IPS DF 6.9 (cell line): ENCODE results near the gene TCF12.

Experiments used
- DNase-seq: peaks from one replicate; pipeline ENCODE4 v3.0.0-alpha.2; 2013; ENCODE audit warnings: low read depth, low spot score
- H3K27ac ChIP-seq: one replicate; pipeline ENCODE4 v1.5.1; 2013; ENCODE audit warnings: low read length, control low read depth
- H3K27me3 ChIP-seq: 2 replicates; pipeline ENCODE4 v1.6.1; 2013; ENCODE audit warnings: mild to moderate bottlenecking, low read length; ENCODE audit not compliant: control insufficient read depth, insufficient read depth
- H3K36me3 ChIP-seq: 2 replicates; pipeline ENCODE4 v1.6.1; 2013; ENCODE audit warnings: low read length; ENCODE audit not compliant: control insufficient read depth, insufficient read depth
- H3K4me1 ChIP-seq: 2 replicates; pipeline ENCODE4 v1.6.1; 2013; ENCODE audit warnings: low read length; ENCODE audit not compliant: control insufficient read depth, insufficient read depth
- H3K4me3 ChIP-seq: 2 replicates; pipeline ENCODE4 v1.5.1; 2013; ENCODE audit warnings: mild to moderate bottlenecking, low read length
- H3K9me3 ChIP-seq: 2 replicates; pipeline ENCODE4 v1.6.1; 2013; ENCODE audit warnings: low read length, inconsistent platforms; ENCODE audit not compliant: control insufficient read depth, insufficient read depth
- WGBS: extraction: QIAGEN DNeasy Blood & Tissue Kit; methylation state at CpG from one replicate; pipeline ENCODE4 v1.1.7; 2013; ENCODE audit warnings: mixed read lengths, missing lambda C conversion rate; ENCODE audit not compliant: insufficient read length, insufficient coverage; 5-methylcytosine and 5-hydroxymethylcytosine counted together

Gene TCF12

DNA sequence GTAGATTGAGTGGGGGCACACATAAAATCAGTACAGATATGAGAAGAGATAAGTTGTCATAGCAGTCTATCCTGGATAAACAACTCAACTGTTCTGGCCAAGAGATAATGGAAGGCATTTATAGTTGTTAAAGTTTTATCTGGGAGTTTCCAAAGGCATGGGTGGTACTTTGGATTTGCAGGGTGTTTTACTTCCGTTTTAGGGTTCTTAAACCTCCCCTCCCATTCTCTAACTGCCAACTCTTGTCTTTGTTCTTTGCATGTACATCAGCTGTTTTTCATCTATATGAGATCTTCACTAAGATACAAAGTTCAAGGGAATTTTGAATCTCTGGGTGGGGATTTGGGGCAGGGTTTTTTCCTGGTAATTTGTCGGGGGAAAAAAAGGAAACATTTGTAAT, 283.1 kb downstream of the TCF12 start:
- H3K27me3 ChIP-seq, result no peaks in the 10 kb centered on the region
- no peak overlapping the region for H3K27ac ChIP-seq
- H3K4me1 ChIP-seq, result peaks cover 2% of the 10 kb centered on the region; the same call in 1 of the 2 replicates
- DNase-seq, result no peak
- no peaks in the 10 kb centered on the region for H3K9me3 ChIP-seq
- WGBS, result no CpG with 5 or more reads among the region's 2 CpGs
- no peak overlapping the region for H3K4me3 ChIP-seq
- H3K36me3 ChIP-seq, result no peaks in the 10 kb centered on the region

DNA sequence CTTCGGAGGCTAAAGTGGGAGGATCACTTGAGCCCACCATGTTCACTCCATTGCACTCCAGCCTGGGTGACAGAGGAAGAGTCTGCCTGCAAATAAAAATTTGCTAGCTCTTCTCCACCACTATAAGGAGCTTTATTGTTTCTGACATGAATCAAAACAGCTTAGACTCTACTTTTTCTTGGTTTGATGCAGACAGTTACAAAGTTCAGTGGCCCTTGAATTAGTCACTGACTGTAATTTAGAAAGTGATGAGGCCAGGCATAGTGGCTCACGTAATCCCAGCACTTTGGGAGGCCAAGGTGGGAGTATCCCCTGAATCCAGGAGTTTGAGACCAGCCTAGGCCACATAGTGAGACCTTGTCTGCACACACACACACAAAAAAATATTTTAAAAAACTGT, 285.5 kb downstream of the TCF12 start:
- Histone ChIP-seq H3K27me3 (no peaks in the 10 kb centered on the region), H3K27ac (no peak overlapping the region), H3K4me3 (no peak overlapping the region), H3K36me3 (no peaks in the 10 kb centered on the region), H3K4me1 (peaks cover 2% of the 10 kb centered on the region; the same call in 1 of the 2 replicates), H3K9me3 (no peaks in the 10 kb centered on the region)
- WGBS, result no CpG with 5 or more reads among the region's 2 CpGs
- DNase-seq, result no peak

DNA sequence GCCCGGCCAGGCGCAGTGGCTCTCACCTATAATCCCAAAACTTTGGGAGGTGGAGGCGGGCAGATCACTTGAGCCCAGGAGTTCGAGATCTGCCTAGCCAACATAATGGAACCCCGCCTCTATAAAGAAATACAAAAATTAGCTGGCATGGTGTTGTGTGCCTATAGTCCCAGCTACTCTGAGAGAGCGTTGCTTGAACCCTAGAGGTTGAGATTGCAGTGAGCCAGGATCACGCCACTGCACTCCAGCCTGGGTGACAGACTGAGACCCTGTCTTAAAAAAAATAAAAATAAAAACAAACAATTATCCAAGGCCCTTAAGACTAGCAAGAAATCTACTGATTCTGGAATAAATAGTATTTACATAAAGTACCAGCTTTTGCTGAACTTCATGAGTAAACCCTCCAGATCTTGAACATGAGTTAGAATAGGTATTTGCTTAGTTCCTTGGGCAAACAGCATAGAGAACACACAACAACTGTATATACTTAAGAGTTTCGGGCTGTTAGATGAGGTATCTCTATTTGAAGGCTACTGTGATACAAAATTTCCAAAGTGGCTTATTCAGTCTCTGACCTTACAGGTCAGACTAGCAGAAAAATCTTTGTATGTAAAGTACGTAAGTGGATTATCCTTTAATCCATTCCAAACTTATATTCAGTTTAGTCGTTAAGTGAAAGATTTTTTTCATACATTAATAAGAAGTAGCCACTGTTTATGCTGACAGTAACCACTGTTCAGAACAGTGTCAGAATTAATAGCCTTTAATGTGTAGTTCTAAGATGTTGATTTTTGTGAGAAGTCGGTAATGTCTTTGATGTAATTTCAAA, 286.8 kb downstream of the TCF12 start:
- no CpG with 5 or more reads among the region's 11 CpGs for WGBS
- H3K36me3 ChIP-seq, result no peaks in the 10 kb centered on the region
- H3K27me3 ChIP-seq, result no peaks in the 10 kb centered on the region
- no peak overlapping the region for H3K27ac ChIP-seq
- no peaks in the 10 kb centered on the region; the same call in 1 of the 2 replicates for H3K4me1 ChIP-seq
- no peak overlapping the region for H3K4me3 ChIP-seq
- DNase-seq, result no peak
- no peaks in the 10 kb centered on the region for H3K9me3 ChIP-seq

DNA sequence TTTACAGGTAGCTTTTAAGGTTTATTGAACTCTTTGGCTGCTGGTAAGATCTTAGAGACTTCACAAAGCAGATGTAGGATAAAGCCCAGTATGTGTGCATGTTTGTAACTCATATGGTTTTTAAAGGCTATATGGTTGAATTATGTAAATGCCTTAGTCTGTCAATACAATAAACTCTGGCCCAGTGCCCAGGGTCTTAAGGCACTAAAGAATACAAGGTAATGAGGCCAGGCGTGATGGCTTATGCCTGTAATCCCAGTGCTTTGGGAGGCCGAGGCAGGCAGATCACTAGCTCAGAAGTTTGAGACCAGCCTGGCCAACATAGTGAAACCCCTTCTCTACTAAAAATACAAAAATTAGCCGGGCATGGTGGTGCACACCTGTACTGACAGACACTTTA, 287.6 kb downstream of the TCF12 start:
- DNase-seq, result no peak
- Histone ChIP-seq H3K27me3 (no peaks in the 10 kb centered on the region), H3K27ac (no peak overlapping the region), H3K36me3 (no peaks in the 10 kb centered on the region), H3K9me3 (no peaks in the 10 kb centered on the region), H3K4me3 (no peak overlapping the region), H3K4me1 (no peaks in the 10 kb centered on the region)
- no CpG with 5 or more reads among the region's 3 CpGs for WGBS

DNA sequence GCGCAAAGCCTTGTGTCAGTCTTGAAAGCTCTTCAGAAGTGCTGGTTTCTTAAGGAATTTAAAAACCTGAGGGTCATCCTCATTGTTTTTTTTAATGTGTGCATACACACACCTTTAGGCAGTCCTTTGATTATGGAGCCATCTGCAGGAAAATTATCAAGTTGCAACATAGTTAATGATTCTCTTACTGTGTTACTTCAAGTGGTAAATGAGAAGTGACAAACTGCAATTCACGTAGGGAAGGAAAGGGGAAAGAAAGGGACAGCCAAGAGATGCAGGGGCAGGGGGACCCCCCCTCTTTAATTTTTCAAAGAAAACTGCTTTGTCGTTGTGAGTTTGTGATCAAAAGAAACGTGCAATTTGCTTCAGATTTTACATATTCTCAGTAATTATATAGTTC, 295.4 kb downstream of the TCF12 start:
- no peaks in the 10 kb centered on the region for H3K9me3 ChIP-seq
- H3K27ac ChIP-seq, result no peak overlapping the region
- no peaks in the 10 kb centered on the region for H3K36me3 ChIP-seq
- no peak overlapping the region for H3K4me3 ChIP-seq
- WGBS, result no CpG with 5 or more reads among the region's 4 CpGs
- DNase-seq, result no peak
- no peaks in the 10 kb centered on the region for H3K27me3 ChIP-seq
- H3K4me1 ChIP-seq, result no peaks in the 10 kb centered on the region

DNA sequence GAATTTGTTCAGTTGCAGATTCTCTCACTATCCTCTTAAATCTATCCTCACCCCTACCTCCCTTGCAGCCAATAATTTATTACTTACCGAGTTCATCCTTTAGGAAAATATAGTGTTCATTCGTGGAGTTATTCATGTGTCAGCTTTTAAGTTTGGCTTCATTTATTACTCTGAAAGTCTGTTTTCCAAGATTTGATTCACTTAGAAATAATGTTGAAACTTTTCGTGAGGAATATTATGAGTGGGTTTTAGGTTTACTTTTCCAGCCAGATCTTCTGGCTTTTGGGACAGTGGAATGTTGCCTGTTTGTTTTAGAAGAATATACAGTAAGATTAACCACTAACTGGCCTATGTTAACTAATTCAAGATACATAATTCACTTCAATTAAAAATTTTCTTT, 296.9 kb downstream of the TCF12 start:
- Histone ChIP-seq H3K27ac (no peak overlapping the region), H3K27me3 (no peaks in the 10 kb centered on the region), H3K9me3 (no peaks in the 10 kb centered on the region), H3K4me3 (no peak overlapping the region), H3K4me1 (peaks cover 1% of the 10 kb centered on the region; the same call in 1 of the 2 replicates), H3K36me3 (no peaks in the 10 kb centered on the region)
- no peak for DNase-seq
- no CpG with 5 or more reads among the region's 3 CpGs for WGBS

DNA sequence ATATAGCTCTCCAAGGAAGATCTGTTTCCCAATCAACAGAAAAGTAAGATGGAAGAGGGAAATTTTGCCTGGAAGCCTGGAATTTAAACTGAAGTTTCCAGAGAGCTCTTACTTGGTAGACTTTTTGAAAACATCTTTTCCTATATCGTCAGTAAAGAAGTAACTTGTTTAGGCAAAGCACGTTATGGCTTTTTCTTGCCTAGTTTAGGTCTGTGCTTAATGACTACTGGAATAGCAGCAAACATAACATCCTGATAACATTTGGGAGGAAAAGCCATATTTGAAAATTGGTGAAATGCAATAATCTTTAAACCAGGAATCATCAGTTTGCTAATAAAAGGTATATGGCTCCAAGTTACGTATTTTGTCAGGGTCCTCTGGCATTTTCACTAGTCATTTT, 297.4 kb downstream of the TCF12 start:
- Histone ChIP-seq H3K4me1 (peaks cover 1% of the 10 kb centered on the region; the same call in 1 of the 2 replicates), H3K36me3 (no peaks in the 10 kb centered on the region), H3K27me3 (no peaks in the 10 kb centered on the region), H3K9me3 (no peaks in the 10 kb centered on the region), H3K4me3 (no peak overlapping the region), H3K27ac (no peak overlapping the region)
- DNase-seq, result no peak
- no CpG with 5 or more reads among the region's 3 CpGs for WGBS

DNA sequence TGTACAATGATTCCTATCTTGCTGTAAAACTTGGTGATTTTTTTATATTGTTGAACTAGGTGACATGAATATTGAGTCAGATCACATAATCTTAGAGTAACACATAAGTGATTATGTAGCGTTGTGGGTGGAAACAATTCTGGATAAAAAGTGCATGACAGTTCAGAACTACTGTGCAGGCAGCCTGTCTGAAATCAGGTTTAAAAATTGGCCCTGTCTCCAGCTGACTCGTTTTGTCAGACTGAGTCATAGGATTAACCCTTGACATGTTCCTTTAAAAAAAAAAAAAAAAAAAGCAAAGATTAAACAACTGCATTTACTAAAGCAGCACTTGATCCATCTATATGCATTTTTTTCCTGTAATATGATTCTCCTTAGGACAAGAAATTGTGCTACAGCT, 297.8 kb downstream of the TCF12 start:
- H3K4me3 ChIP-seq, result no peak overlapping the region
- no peaks in the 10 kb centered on the region for H3K9me3 ChIP-seq
- peaks cover 1% of the 10 kb centered on the region; the same call in 1 of the 2 replicates for H3K4me1 ChIP-seq
- H3K27ac ChIP-seq, result no peak overlapping the region
- no peaks in the 10 kb centered on the region for H3K36me3 ChIP-seq
- no peak for DNase-seq
- no peaks in the 10 kb centered on the region for H3K27me3 ChIP-seq
- no CpG with 5 or more reads among the region's 2 CpGs for WGBS

DNA sequence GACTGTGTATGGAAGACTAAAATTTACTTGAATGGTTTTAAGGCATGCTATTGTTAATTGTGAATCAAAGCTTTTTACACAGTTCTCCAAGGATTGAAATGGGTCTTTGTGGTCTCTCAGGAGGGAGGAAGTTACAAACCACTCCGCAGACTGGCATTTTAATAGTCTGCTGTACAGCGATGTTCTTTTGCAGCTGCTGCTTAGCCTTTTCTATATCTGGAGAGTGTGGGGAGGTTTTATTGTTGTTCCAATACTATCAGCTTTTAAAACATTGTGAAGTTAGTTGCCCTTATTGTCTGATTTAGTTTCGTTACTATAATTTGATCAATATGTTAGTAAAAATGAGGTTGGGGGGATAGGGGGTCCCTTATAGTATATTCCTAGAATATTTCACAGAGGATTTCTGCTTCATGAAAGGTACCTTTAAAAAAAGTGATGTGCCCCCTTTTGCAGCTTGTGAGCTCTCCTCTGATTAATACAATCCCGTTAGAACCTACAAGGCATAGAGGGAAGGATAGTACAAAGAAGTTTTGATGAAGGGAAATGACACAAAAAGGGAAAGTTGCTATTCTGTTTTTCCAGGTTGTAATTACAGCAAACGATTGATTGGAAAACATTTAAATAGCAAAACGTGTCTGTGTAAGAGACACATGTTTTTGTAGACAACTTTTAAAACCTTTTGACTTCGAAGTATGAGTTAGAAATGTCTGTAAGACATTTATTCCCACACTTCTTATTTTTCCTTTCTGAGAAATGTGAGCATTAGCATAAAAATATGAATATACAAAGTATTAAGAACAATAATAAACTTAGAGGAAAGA, 299.5 kb downstream of the TCF12 start:
- H3K27ac ChIP-seq, result no peak overlapping the region
- H3K9me3 ChIP-seq, result no peaks in the 10 kb centered on the region
- H3K36me3 ChIP-seq, result no peaks in the 10 kb centered on the region
- no peak overlapping the region for H3K4me3 ChIP-seq
- no peaks in the 10 kb centered on the region for H3K27me3 ChIP-seq
- H3K4me1 ChIP-seq, result peaks cover 1% of the 10 kb centered on the region; the same call in 1 of the 2 replicates
- no CpG with 5 or more reads among the region's 7 CpGs for WGBS
- no peak for DNase-seq

DNA sequence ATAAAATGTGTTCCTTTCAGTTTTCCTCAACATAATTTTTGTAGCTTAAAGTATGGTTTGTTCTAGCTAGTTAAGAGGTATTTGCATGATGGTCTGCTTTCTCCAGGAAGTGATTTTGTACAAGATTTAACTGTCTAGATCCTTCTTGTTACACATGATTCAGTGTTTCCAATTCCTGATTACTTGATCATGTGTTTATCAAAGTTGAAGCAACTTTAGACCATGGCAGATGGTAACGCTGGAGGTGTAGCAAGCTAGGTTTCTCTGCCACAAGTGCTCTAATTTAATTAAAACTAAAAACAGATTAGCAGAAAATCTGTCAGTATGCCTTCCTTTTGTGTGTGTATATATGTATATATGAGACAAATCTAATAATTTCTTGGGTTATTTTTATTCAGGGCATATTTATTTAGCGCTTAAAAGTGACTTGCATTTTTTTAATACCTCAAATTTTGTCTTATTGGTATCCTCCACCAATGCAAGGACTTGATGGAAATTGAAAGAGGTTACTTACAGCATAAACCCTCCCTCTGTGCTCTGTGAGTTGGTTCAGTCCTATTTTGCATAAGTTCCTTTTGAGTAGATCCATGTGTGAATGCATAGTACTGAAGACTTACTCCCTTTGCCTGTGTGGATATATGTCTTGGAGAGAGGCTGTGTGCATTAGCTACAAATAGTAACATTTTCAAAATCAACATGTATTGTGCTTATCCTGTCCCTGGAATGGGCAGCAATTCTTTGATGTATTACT, 300.6 kb downstream of the TCF12 start:
- Histone ChIP-seq H3K27me3 (no peaks in the 10 kb centered on the region), H3K9me3 (no peaks in the 10 kb centered on the region), H3K4me3 (peak overlapping the region; percentile 25; the same call in 1 of the 2 replicates), H3K36me3 (no peaks in the 10 kb centered on the region), H3K27ac (no peak overlapping the region), H3K4me1 (peaks cover 1% of the 10 kb centered on the region; the same call in 1 of the 2 replicates)
- WGBS, result no CpG with 5 or more reads among the region's 2 CpGs
- peak; percentile 57 for DNase-seq
